Ascending aorta (tissue), 2 donors: ENCODE results near the gene RAB11FIP4. TPM values are rescaled to one million over a fixed set of nuclear protein-coding genes. Genes with fewer than 3 reads are reported as not detected.

Source experiments
- DNase-seq, 2 donors: peaks; one replicate each; pipeline ENCODE4 v3.0.0-alpha.2; 2019; ENCODE audit warnings: low spot score in 2 of 2
- H3K27ac ChIP-seq, 2 donors: fragments of 200-600 bp; sonication (generic); one replicate each; pipeline ENCODE4 v1.5.1; 2016 to 2017; ENCODE audit warnings: mild to moderate bottlenecking in 1 of 2
- H3K27me3 ChIP-seq: fragments of 200-600 bp; sonication (generic); one replicate; pipeline ENCODE4 v1.5.1; 2017
- H3K36me3 ChIP-seq, 2 donors: fragments of 200-600 bp; sonication (generic); one replicate each; pipeline ENCODE4 v1.5.1; 2016
- H3K4me1 ChIP-seq, 2 donors: fragments of 200-600 bp; sonication (generic); one replicate each; pipeline ENCODE4 v1.5.1; 2016 to 2017; ENCODE audit warnings: mild to moderate bottlenecking in 1 of 2
- H3K4me3 ChIP-seq, 2 donors: fragments of 200-600 bp; sonication (generic); one replicate each; pipeline ENCODE4 v1.5.1; 2016 to 2017; ENCODE audit warnings: mild to moderate bottlenecking in 1 of 2
- H3K9me3 ChIP-seq, 2 donors: fragments of 200-600 bp; sonication (generic); one replicate each; pipeline ENCODE4 v1.5.1; 2016
- CTCF ChIP-seq, 3 experiments: fragments of 200-600 bp in 2 of 3; fragments of 450-650 bp in 1 of 3; sonication (generic) in 2 of 3; IDR thresholded peaks; one replicate each; pipeline ENCODE4 v1.5.1; 2016 to 2019; ENCODE audit warnings: antibody characterized with exemption in 3 of 3, mild to moderate bottlenecking in 1 of 3, moderate library complexity in 1 of 3
- intact Hi-C: fragments of 100-400 bp; cut with DNase I; formaldehyde crosslinking; loops from one replicate; pipeline ENCODE4 v1.15.1; 2023
- total RNA-seq: library from RNA; depleted of rRNA; stranded (reverse); fragments of >200 nt; gene quantifications from one replicate; pipeline ENCODE4 v1.1.0, GENCODE V29; 2016

RAB11FIP4 gene
- total RNA-seq, 1 donor from 2014 or later, result 0.85 TPM

- Histone ChIP-seq H3K27me3 (no peaks in the 10 kb centered on the region), H3K4me1 (no peaks in the 10 kb centered on the region), H3K36me3 (peaks cover 0 to 11% of the 10 kb centered on the region in 2 donors), H3K4me3 (no peak overlapping the region), H3K27ac (no peak overlapping the region), H3K9me3 (no peaks in the 10 kb centered on the region)
- intact Hi-C loops, result no loop called here
- no peak for DNase-seq
- no peak for TF ChIP-seq CTCF (IDR thresholded peaks at IDR 0.05)
Measured at GRCh38 chr17:31385428-31386285, 5.8 kb upstream of the RAB11FIP4 start.

GRCh38 chr17:31386542-31387075 lies 4.9 kb upstream of the RAB11FIP4 start:
- Histone ChIP-seq H3K36me3 (peaks cover 0 to 10% of the 10 kb centered on the region in 2 donors), H3K27me3 (no peaks in the 10 kb centered on the region), H3K9me3 (no peaks in the 10 kb centered on the region), H3K4me1 (no peaks in the 10 kb centered on the region), H3K4me3 (no peak overlapping the region), H3K27ac (no peak overlapping the region)
- TF ChIP-seq CTCF (IDR thresholded peaks at IDR 0.05), result no peak
- DNase-seq, result no peak
- intact Hi-C loops, result no loop called here

- DNase-seq, result no peak
- H3K9me3 ChIP-seq, result no peaks in the 10 kb centered on the region
- no peak overlapping the region for H3K27ac ChIP-seq
- peaks cover 0 to 4% of the 10 kb centered on the region in 2 donors for H3K36me3 ChIP-seq
- intact Hi-C loops, result no loop called here
- H3K4me1 ChIP-seq, result peaks cover 4 to 6% of the 10 kb centered on the region in 2 donors
- H3K4me3 ChIP-seq, result no peak overlapping the region
- no peak for TF ChIP-seq CTCF (IDR thresholded peaks at IDR 0.05)
- H3K27me3 ChIP-seq, result peaks cover 7% of the 10 kb centered on the region
Measured at GRCh38 chr17:31387438-31387837, 4.0 kb upstream of the RAB11FIP4 start.

GRCh38 chr17:31388351-31388750 lies 3.1 kb upstream of the RAB11FIP4 start:
- no peaks in the 10 kb centered on the region for H3K9me3 ChIP-seq
- intact Hi-C loops, result no loop called here
- H3K27me3 ChIP-seq, result peaks cover 7% of the 10 kb centered on the region
- no peak overlapping the region for H3K27ac ChIP-seq
- no peak for TF ChIP-seq CTCF (IDR thresholded peaks at IDR 0.05)
- no peaks in the 10 kb centered on the region for H3K36me3 ChIP-seq
- peaks cover 4 to 6% of the 10 kb centered on the region in 2 donors for H3K4me1 ChIP-seq
- no peak for DNase-seq
- H3K4me3 ChIP-seq, result no peak overlapping the region

- intact Hi-C loops, result no loop called here
- DNase-seq, result no peak
- no peak overlapping the region for H3K4me3 ChIP-seq
- peaks cover 7% of the 10 kb centered on the region for H3K27me3 ChIP-seq
- no peaks in the 10 kb centered on the region for H3K9me3 ChIP-seq
- H3K4me1 ChIP-seq, result peaks cover 4 to 6% of the 10 kb centered on the region in 2 donors
- peak in 2 of 3 experiments; percentile 32 to 57 for TF ChIP-seq CTCF (IDR thresholded peaks at IDR 0.05)
- no peak overlapping the region for H3K27ac ChIP-seq
- no peaks in the 10 kb centered on the region for H3K36me3 ChIP-seq
Measured at GRCh38 chr17:31388770-31389656, 2.5 kb upstream of the RAB11FIP4 start.
